Uterine smooth muscle cell (primary cell): ENCODE results near the gene VPS13D. TPM values are rescaled to one million over a fixed set of nuclear protein-coding genes. Genes with fewer than 3 reads are reported as not detected.

Source experiments
- total RNA-seq: library from RNA; depleted of rRNA; stranded (reverse); fragments of >200 nt; gene quantifications from 2 replicates; pipeline ENCODE4 v1.2.3, GENCODE V29; 2014

Gene VPS13D
- total RNA-seq: 32.5 and 38.4 TPM in 2 replicates

GRCh38 chr1:12229835-12230548 is at the start of gene VPS13D:
VPS13D (plus strand) TSS chr1:12230030; CDS start chr1:12234267, 4,237 bp downstream.

Other genes with a start within 250 kb of the VPS13D start
- gene MFN2, start 249.6 kb upstream of the VPS13D start, total RNA-seq: 61.0 and 84.4 TPM in 2 replicates
- gene MIIP, start 210.5 kb upstream of the VPS13D start, total RNA-seq: 34.2 and 35.9 TPM in 2 replicates
- 0.37 and 0.89 TPM in 2 replicates for gene TNFRSF8, start 166.7 kb upstream of the VPS13D start, total RNA-seq
- 8.2 and 18.3 TPM in 2 replicates for gene TNFRSF1B, start 63.0 kb upstream of the VPS13D start, total RNA-seq